Measurements from ENCODE around the gene BMPR1B. TPM values are rescaled to one million over a fixed set of nuclear protein-coding genes. Genes with fewer than 3 reads are reported as not detected.
"Not testable (repeated sequence)": the region's sequence is repeated elsewhere in the genome, so short reads cannot be mapped to it uniquely, and the experiment has no call there.

BMPR1B gene
- total RNA-seq, 1 donor from 2014 or later: 0.24 TPM

GRCh38 chr4:94763500-94763899 is 5.7 kb downstream of the BMPR1B start:
- ATAC-seq: no peak

- no peak for ATAC-seq
Measured at GRCh38 chr4:94764069-94764468, 6.3 kb downstream of the BMPR1B start.

- no peak for ATAC-seq
Measured at GRCh38 chr4:94765174-94765573, 7.4 kb downstream of the BMPR1B start.

- no peak for ATAC-seq
Measured at GRCh38 chr4:94765648-94766047, 7.9 kb downstream of the BMPR1B start.

- ATAC-seq: no peak
Measured at GRCh38 chr4:94766856-94767255, 9.1 kb downstream of the BMPR1B start.

GRCh38 chr4:94767446-94767845 is 9.7 kb downstream of the BMPR1B start:
- no peak for ATAC-seq

GRCh38 chr4:94782707-94783106 is 25.0 kb downstream of the BMPR1B start:
- no peak for ATAC-seq

DNA sequence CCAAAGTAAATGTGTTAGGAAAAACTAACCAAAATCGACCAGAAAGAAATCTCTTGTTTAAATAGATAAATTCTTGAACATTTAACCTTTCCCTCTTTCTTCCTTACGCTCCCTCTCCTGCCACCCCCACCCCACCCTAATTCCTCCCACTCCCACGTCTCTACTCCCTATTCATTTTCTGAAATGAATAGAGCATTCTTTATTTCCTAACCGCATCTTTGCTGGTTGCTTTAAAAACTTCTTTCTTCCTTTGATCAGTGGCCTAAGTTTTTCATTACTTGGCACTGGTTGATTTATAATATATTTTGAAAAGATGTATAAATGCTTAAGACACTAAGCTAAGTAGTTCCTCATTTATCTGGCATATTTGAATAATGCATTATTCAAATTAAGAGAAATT is 33.9 kb downstream of the BMPR1B start:
- ATAC-seq: no peak

DNA sequence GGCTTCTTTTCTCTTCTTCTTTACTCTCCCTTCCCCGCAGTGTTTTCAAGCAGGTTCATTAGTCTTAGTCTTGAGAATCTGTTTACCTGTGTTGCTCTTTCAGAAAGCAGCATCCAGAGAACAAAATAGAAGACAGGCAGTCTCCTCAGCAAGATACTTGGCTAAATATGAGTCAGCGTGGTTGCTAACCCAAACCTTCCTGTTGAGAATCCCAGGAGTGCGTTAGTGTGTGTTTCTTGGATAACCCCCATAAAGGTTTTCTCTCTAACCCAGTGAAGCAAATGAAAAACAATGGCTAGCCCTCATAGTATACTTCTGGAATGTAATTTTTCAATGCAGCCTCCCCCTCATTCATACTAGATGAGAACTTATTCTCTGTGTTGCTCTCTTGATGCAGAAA is 41.1 kb downstream of the BMPR1B start:
- ATAC-seq: no peak

- no peak for ATAC-seq
Measured at GRCh38 chr4:94801016-94801415, 43.3 kb downstream of the BMPR1B start.

DNA sequence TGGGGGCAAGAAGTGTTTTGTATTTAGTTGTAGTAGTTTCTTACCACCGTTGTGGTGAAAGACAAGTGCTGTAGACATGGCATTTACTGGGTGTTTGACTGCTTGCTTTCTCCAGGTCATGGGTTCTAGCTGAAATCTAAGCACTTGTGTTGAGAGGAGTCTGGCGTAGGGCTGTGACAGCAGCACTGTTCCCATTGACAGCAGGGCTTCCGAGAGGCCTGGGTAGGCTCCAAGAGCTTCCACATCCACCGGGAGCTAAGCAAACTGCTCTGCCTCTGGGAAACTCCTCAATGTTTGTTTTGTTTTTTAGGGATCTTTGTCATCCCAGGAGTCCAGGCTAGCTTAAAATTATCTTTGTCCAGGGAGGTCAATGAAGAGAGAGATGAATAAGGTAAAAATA is 44.3 kb downstream of the BMPR1B start:
- no peak for ATAC-seq

DNA sequence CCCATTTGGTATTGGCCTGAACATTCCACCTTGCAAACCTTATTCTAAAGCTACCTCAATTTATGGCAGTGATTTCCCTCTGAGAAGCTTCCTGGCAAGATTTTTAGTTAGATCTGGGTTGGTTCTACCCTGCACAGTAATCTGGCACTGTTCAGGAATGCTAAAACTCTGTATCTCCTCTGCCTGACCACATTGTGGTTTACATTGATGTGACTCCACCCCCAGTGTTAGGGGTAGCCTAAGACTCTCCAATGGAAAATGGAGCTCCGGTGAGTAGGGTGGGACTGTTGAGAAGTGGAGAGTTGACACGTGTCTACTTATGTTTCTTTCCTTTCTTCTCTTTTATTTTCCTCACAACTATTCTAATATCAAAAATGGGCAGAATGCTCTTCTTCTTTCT is 45.4 kb downstream of the BMPR1B start:
- no peak for ATAC-seq

GRCh38 chr4:94804650-94805049 is 46.9 kb downstream of the BMPR1B start:
- ATAC-seq: no peak

- ATAC-seq: no peak
Measured at GRCh38 chr4:94806376-94806775, 48.6 kb downstream of the BMPR1B start.

DNA sequence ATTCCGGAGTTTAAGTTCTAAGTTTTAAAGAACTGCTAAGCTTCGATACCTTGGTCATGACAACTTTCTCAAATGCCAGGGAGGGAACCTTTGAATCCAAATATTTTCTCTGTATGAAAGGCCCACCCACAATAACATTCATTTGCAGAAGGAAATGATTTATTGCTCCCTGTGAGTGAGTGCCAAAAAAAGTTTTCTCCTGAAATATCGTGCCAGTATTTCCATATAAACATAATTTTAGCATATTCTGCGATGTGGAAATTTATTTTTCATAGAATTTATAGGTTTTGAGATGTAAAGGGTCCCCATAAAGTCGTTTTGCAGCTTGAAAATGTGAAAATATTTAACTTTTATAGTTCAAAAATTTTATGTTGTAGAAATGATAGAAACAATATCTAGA is 53.9 kb downstream of the BMPR1B start:
- ATAC-seq: no peak

- no peak for ATAC-seq
Measured at GRCh38 chr4:94813221-94813620, 55.5 kb downstream of the BMPR1B start.

GRCh38 chr4:94814237-94814636 is 56.5 kb downstream of the BMPR1B start:
- no peak for ATAC-seq

DNA sequence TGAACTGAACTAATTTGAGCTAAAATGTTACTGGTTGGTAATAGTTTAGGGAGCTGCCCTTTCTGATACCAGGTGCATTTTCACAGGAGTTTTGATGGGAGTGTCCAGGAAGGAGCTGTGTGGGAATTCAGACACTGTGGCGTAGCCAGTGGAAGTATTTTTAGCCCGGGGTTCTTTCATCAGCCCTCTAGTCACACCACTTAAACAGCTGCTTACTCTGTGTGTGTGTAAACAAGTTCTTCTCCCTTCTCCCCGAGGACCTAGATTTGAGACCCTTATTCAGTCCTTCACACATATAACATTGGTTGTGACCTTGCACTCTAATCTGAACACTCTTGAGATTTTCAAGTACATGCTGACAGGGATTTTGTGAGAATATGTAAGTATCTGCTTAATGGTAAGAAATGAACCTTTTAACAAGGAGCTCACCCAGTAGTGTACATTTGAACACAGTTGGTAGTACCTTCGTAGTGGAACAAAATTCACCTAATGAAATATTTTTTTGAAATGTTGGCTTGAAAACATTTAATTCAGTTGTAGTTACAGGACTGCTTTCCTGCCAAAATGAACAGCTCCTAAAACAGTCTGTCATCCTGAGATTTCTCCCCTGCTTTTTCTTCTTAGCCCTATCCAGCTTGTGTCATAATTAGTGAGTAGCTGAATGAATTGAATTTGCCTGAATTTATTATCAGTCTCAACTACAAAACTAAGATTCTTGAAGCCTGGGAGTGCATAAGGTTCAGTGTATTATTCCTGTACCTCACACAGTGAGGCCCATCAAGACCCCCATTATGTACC is 61.8 kb downstream of the BMPR1B start:
- ATAC-seq: no peak

DNA sequence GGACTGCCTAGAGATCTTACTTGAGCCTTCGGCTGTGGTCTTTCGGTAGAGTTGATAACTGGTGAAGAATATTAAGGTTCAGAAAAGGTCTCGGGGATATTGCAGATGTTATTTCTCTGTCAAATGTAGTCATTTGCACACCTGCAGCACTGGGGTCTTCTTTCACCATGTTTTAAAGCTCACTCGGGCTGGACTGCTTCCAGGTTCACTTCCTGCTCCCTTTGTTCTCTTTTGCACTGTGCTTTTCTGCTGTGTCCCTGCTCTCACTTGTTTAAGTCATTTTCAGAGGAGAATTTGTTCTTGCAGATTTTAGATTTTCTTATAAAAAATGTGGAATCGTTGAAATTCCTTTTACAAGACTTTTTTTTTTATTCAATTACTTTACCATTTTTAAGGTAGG is 68.5 kb downstream of the BMPR1B start:
- ATAC-seq: no peak

DNA sequence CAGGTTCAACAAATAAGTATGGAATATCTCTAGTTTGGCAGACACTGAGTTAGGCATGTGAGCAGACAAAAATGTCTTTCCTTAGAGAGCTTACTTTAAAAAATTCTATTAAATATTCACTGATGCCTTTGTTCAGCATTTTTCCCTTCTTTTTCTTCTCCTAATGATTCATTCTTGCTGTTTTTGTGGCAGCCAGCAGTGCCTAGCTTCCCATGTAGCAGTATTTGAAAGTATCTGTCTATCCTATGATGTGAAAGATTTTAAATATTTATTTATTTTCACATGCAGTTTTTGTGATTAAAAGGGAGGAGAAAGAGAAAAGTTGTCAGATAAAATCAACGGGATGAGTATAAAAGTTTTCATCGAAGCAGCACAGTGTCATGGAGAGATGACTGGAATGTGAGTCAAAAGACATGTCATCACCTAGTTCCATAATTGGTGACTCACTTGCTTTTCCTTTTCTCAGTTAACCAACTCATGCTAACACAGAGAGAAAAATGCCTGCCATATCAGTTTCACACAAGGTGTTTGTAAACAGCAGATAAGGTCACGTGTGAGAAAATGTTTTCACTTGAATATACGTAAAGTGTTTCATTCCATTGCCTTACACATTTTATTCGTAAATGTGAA is 69.8 kb downstream of the BMPR1B start:
- peak; percentile 95 for ATAC-seq

DNA sequence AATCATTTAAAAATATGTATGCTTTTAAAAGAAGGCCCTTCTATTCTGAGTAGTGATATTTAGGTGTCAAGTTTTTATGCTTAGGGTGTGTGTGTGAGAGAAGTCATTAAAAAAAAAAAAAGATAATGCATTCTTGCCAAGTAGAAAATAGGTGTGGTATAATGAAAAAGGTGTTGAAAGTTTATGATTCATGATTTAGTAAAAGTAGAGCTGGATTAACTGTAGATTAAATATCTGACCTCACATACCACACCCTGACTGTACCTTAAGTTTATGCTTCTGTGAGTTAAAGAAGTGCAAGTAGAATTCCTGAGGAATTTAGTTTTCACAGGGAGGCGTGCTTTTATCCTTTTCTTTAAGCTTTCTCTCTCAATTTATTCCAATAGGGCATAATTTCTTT is 71.1 kb downstream of the BMPR1B start:
- peak; percentile 97 for ATAC-seq

DNA sequence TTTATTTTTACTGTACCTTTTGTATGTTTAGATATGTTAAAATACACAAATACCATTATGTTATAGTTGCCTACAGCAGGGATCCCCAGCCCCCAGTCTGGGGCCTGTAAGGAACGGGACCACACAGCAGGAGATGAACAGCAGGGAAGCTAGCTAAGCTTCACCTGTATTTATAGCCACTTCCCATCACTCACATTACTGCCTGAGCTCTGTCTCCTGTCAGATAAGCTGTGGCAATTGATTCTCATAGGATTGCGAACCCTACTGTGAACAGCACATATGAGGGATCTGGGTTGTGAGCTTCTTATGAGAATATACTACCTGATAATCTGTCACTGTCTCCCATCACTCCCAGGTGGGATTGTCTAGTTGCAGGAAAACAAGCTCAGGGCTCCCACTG is 73.9 kb downstream of the BMPR1B start:
- no peak for ATAC-seq

DNA sequence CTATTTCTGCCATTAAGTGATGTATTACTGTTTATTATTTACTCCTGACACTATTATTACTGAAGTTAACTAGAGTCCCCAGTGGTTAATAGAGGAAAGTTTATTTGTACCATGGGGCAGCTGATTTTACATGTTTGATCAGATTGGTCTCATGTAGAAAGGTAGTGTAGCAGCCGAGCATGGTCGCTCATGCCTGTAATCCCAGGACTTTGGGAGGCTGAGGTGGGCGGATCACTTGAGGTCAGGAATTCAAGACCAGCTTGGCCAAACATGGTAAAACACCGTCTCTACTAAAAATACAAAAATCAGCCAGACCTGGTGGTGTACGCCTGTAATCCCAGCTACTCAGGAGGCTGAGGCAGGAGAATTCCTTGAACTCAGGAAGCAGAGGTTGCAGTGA is 74.6 kb downstream of the BMPR1B start:
- not testable (repeated sequence) for ATAC-seq

DNA sequence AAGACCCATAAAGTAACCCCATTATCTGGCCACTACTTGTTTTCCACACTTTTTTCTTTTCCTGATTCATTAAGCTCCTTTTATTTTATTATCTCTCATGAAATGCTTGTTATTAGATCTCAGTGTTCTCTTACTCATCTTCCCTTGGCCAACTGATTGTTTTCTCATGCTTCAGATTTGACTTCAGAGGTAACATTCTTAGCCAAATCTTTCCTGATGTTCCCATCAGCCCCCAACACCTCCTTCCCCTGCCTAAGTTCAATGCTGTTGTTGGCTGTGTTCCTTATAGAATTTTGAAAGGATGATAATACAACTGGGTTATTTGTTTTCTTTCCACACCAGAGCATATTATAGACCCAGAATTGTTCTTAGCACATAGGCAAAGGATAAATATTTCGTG is 75.6 kb downstream of the BMPR1B start:
- ATAC-seq: no peak

DNA sequence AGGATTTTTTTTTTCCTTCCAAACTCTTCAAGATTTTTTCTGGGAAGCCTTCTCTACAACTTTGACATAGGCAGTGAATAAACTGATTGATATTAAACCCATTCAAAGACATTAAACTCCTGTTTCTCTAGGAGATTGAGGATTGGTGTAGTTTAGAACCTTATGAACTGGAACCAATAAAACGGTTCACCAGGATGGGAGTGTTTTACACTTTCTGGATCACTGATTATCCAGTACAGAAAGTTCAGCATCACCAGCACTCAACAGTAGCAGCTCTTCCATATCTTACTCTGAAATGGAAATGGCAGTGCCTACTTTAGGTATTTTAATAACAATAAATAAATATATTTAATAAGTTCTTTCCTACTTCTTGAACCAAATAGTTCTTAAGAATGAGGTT is 76.7 kb downstream of the BMPR1B start:
- ATAC-seq: no peak

Data from esophagus mucosa (tissue), 1 donor.